Activated CD8-positive, alpha-beta T cell treated with anti-CD3 and anti-CD28 coated beads, Interleukin-2, amount 10 ng/mL, durations not matched to agents 7 days and 5 days (primary cell): ENCODE results near the gene ST8SIA5. TPM values are rescaled to one million over a fixed set of nuclear protein-coding genes. Genes with fewer than 3 reads are reported as not detected.

Experiments used
- ATAC-seq: fragments of 150-1000 bp; cut with Tn5 transposase; one replicate; pipeline ENCODE4 v1.10.0; 2021; ENCODE audit warnings: moderate library complexity
- CTCF ChIA-PET: fragments of 350-600 bp; sonication (Branson Sonifier 250); formaldehyde crosslinking; loops from one replicate; lab custom pipeline; 2021; ENCODE audit warnings: antibody characterized with exemption; lab: Charles Lee
- POLR2A ChIA-PET: fragments of 350-600 bp; sonication (Branson Sonifier 250); formaldehyde crosslinking; loops from one replicate; lab custom pipeline; 2021; ENCODE audit warnings: antibody characterized with exemption; lab: Charles Lee
- DNase-seq: peaks from one replicate; pipeline ENCODE4 v3.0.0-alpha.2; 2020
- H3K27ac Mint-ChIP-seq: one replicate; pipeline ENCODE4 v1.8.0; 2021; ENCODE audit warnings: mild to moderate bottlenecking, mixed read lengths
- H3K27me3 Mint-ChIP-seq: one replicate; pipeline ENCODE4 v1.8.0; 2021; ENCODE audit warnings: low read depth, mixed read lengths
- H3K36me3 Mint-ChIP-seq: one replicate; pipeline ENCODE4 v1.8.0; 2021; ENCODE audit warnings: low read depth, mixed read lengths
- H3K4me1 Mint-ChIP-seq: one replicate; pipeline ENCODE4 v1.8.0; 2021; ENCODE audit warnings: low read depth, mixed read lengths
- H3K4me3 Mint-ChIP-seq: one replicate; pipeline ENCODE4 v1.8.0; 2021; ENCODE audit warnings: mild to moderate bottlenecking, mixed read lengths
- H3K9me3 Mint-ChIP-seq: one replicate; pipeline ENCODE4 v1.8.0; 2022; ENCODE audit warnings: mixed read lengths; ENCODE audit not compliant: insufficient read depth
- total RNA-seq, 2 experiments: library from RNA; stranded (reverse); gene quantifications; one replicate each; pipeline ENCODE4 v1.2.3, GENCODE V29; 2021

ST8SIA5 gene
- total RNA-seq, 2 experiments from 2014 or later: not detected

DNA sequence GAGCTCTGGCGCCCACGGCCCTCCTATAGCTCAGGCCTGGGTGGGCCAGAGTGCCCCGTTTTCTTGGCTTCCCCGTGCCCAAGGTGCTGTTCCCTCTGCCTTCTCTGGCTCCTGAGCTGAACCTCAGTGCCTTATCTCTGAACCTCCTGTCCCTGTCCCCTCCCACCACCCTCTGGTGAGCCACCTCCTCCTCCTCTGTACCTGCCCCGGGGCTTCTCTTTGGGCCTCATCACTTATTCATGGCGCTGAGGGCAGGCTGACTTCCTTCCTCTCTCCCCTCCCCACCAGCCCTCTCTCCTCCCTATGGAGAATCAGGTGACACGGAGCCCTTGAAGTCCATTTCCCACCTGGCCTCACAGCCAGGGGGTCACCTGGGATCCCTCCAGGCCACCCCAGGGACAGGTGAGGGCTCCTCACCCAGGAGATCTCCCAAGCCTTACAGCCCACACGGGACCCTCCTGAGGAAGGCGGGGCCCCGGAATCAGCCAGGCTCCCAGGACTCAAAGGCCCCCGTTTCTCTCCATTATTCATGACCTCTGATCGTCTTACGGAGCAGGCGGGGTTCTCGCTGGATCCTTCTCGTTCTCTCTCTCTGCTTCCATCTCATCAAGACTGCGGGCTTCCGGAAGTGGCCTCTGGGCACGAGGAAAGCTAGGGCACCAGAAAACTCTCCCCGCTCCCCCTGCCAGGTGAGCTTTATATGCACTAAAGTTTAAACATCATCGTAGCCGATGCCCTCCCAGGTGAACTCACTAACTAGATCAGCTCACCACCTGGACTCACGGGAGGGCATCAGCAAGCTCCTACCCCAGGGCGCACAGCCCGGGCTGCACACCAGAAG, 99.5 kb downstream of the ST8SIA5 start, which contains the start of gene LOXHD1:
LOXHD1 (minus strand) TSS at position 106 of the 841 bp plus-strand sequence. CDS start 187 bp downstream, outside the sequence.
- peaks cover 10% of the 10 kb centered on the region for H3K27me3 Mint-ChIP-seq
- ChIA-PET CTCF (interaction anchor here (0.6 to 7.2 kb wide), 77 partner anchors 9 to 660 kb away, joined by 3 to 115 read pairs (median 4); a partner anchor contains a TSS), POLR2A (interaction anchor here (0.6 to 1.2 kb wide), 3 partner anchors 376 to 484 kb away, joined by 3 to 4 read pairs (median 4); no protein-coding TSS in a partner anchor)
- ATAC-seq: no peak
- no peaks in the 10 kb centered on the region for H3K36me3 Mint-ChIP-seq
- H3K4me1 Mint-ChIP-seq: peaks cover 16% of the 10 kb centered on the region
- DNase-seq: no peak
- H3K9me3 Mint-ChIP-seq: no peaks in the 10 kb centered on the region
- H3K27ac Mint-ChIP-seq: no peak within 1 kb of the TSS
- no peak within 1 kb of the TSS for H3K4me3 Mint-ChIP-seq

DNA sequence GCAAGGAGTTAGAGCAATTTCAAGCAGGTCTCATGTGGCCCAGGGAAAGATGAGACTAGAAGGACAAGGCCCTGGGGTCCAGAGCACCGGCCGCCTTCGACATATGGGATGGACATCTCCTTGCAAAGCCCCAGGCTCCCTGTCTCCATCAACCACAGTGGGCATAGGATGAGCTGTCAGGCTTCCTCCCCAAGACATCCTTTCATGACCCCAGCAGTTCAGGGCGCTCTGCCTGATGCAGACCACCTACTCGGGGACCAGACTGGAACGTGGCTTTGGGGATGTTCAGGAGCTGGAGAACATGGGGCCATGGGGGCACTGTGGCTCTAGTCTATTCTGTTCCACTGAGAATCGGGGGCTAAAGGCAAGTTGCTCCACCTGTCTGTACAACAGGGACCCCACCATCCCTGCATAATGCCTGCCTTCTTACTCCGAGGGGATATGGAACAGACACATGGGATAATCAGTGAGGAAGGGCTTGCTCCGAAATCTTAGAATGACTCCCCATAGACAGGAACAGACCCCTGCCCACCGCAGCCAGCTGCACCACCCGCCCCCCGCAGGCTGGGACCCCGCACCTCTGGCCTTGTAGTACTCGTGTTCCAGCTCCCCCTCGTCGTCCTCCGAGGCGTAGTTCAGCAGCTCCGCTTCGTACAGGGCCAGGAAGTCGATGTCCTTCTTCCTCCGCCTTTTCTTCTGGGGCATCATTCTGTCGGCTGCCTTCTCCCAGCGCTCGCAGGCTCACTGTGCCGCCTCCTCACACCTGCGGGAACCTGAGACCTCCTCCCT, 100.3 kb downstream of the ST8SIA5 start:
- no peak for ATAC-seq
- CTCF ChIA-PET: interaction anchor here (2.1 to 7.2 kb wide), 8 partner anchors 11 to 509 kb away, joined by 8 to 115 read pairs (median 25); a partner anchor contains a TSS
- Mint-ChIP-seq H3K27ac (no peak overlapping the region), H3K27me3 (peaks cover 15% of the 10 kb centered on the region), H3K9me3 (no peaks in the 10 kb centered on the region), H3K4me1 (peaks cover 16% of the 10 kb centered on the region), H3K36me3 (no peaks in the 10 kb centered on the region), H3K4me3 (no peak overlapping the region)
- POLR2A ChIA-PET: no interaction called here
- DNase-seq: no peak

DNA sequence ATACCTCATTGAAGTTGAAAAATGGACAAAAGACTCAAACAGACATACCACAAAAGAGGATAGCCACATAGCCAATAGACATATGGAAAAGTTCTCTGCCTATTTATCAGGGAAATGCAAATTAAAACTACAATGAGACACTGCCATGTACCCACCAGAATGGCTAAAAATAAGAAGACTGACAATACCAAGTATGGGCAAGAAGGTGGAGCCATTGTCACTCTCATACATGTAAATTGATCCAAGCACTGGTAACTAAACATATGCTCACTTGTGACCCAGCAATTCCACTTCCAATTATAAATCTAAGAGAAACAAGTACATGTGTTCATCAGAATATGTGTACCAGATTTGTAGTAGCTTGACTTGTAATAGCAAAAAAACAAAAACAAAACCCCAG, 104.5 kb downstream of the ST8SIA5 start:
- Mint-ChIP-seq H3K9me3 (no peaks in the 10 kb centered on the region), H3K4me3 (no peak overlapping the region), H3K4me1 (peaks cover 13% of the 10 kb centered on the region), H3K27ac (no peak overlapping the region), H3K27me3 (peaks cover 17% of the 10 kb centered on the region), H3K36me3 (no peaks in the 10 kb centered on the region)
- ChIA-PET POLR2A (no interaction called here), CTCF (interaction anchor here (0.9 kb wide), 1 partner anchor 29 kb away, joined by 3 read pairs; no protein-coding TSS in a partner anchor)
- ATAC-seq (no peak), DNase-seq (no peak)

DNA sequence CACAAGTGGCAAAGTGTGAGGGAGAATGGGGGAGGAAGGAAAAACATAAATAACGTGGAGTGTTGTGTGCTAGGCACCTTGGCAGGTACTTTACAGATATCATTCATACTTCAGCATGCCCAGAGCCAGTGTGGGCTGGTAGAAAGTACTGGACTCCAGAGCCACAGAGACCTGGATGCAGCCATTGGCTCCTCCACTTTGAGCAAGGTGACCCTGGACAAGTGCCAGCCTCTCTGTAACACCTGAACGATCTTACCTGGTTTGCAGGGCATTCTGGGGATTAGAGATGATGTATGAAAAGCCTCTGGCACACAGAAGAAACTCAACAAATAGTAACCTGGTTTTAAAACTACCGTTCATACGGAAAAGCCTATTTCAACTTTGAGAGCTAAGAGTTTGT, 106.2 kb downstream of the ST8SIA5 start:
- no peak overlapping the region for H3K4me3 Mint-ChIP-seq
- ChIA-PET POLR2A (interaction anchor here (0.5 kb wide), 1 partner anchor 529 kb away, joined by 3 read pairs; no protein-coding TSS in a partner anchor), CTCF (no interaction called here)
- no peaks in the 10 kb centered on the region for H3K9me3 Mint-ChIP-seq
- no peaks in the 10 kb centered on the region for H3K36me3 Mint-ChIP-seq
- no peak overlapping the region for H3K27ac Mint-ChIP-seq
- ATAC-seq: no peak
- H3K4me1 Mint-ChIP-seq: peaks cover 12% of the 10 kb centered on the region
- no peak for DNase-seq
- H3K27me3 Mint-ChIP-seq: peaks cover 22% of the 10 kb centered on the region

DNA sequence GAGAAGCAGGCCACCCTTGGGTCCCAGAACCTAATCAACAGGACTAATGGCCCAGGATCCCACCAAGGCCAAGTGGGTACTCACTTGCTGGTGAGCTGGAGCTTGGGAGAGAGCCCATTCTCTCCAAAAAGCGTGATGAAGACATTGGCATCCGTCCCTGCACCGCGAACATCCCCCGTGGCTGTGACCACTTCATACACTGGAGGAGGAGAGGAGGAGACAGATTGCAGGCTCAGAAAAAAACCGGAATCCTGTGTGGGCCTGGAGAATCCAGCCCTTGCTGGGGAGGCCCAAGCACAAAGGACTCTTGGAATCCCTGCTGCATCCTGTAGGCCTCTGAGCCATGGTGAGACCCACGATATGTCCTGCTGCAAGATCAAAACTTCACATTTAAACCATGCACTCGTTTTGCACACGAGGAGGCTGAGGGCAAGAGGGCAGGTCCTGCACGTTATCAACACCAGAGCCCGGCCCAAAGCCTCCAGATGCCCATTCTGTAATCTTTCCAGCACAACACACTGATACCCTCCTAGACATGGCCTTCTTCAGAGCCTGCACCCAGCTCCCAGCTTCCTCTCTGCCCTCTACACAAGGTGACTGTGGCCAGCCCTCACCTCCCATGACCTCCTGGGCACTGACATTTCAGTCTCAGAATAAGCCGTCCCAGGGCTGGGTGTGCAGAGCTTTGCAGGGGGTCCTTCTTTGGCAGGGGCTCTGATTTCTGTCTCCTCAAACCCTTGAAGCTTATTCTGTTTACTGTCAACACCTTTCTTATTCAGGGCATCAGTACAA, 107.6 kb downstream of the ST8SIA5 start:
- no peaks in the 10 kb centered on the region for H3K4me1 Mint-ChIP-seq
- no peak overlapping the region for H3K27ac Mint-ChIP-seq
- no peak for ATAC-seq
- peaks cover 16% of the 10 kb centered on the region for H3K27me3 Mint-ChIP-seq
- no peak overlapping the region for H3K4me3 Mint-ChIP-seq
- no peak for DNase-seq
- CTCF ChIA-PET: interaction anchor here (2.8 kb wide), 1 partner anchor 9 kb away, joined by 16 read pairs; no protein-coding TSS in a partner anchor
- POLR2A ChIA-PET: no interaction called here
- H3K9me3 Mint-ChIP-seq: no peaks in the 10 kb centered on the region
- H3K36me3 Mint-ChIP-seq: no peaks in the 10 kb centered on the region

DNA sequence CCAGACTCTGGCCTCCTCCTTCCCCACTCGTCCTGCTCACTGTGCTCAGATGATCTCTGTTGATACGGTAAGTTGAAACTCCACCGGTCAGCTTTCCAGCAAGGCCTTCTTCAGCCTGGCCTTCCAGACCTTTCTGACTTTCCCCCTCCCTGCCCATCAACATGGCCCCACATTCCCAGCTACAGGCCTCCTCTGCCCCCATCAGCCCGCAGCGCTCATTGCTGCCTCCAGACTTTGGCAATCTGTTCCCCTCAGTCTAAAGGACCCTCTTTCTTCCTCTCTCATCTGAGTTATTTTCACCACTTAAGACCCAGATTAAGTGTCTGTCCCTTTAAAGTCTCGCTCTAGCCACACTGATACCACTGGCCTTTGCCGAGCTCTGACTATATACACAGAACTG, 110.4 kb downstream of the ST8SIA5 start:
- no peaks in the 10 kb centered on the region for H3K9me3 Mint-ChIP-seq
- H3K27me3 Mint-ChIP-seq: peaks cover 16% of the 10 kb centered on the region
- ATAC-seq (no peak), DNase-seq (no peak)
- no peaks in the 10 kb centered on the region for H3K36me3 Mint-ChIP-seq
- ChIA-PET POLR2A (no interaction called here), CTCF (interaction anchor here (1.1 kb wide), 1 partner anchor 12 kb away, joined by 7 read pairs; no protein-coding TSS in a partner anchor)
- no peak overlapping the region for H3K4me3 Mint-ChIP-seq
- H3K27ac Mint-ChIP-seq: no peak overlapping the region
- H3K4me1 Mint-ChIP-seq: no peaks in the 10 kb centered on the region

DNA sequence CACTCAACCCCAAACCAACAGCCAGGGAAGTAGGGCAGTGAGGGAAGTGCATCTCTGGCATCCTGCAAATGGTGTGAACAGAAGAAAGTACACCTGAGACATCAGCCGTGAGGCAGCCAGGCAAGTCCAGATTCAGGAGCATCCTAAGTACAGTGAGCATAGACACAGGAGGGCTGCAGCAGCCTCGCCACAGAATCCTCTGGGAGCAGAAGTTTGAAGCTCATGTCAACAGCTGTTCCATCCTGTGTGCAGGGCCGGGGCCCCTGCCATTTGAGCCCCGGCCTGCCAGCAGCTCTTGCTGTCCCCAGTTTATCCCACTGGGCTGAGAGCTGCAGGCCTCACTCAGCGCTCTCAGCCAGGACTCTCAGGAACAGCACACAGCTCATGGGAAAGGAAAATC, 114.3 kb downstream of the ST8SIA5 start:
- peaks cover 14% of the 10 kb centered on the region for H3K27me3 Mint-ChIP-seq
- ATAC-seq: no peak
- POLR2A ChIA-PET: no interaction called here
- H3K27ac Mint-ChIP-seq: no peak overlapping the region
- H3K36me3 Mint-ChIP-seq: no peaks in the 10 kb centered on the region
- H3K4me3 Mint-ChIP-seq: no peak overlapping the region
- CTCF ChIA-PET: interaction anchor here (0.8 to 2.2 kb wide), 2 partner anchors 11 to 16 kb away, joined by 3 to 13 read pairs; no protein-coding TSS in a partner anchor
- no peaks in the 10 kb centered on the region for H3K4me1 Mint-ChIP-seq
- DNase-seq: no peak
- no peaks in the 10 kb centered on the region for H3K9me3 Mint-ChIP-seq

DNA sequence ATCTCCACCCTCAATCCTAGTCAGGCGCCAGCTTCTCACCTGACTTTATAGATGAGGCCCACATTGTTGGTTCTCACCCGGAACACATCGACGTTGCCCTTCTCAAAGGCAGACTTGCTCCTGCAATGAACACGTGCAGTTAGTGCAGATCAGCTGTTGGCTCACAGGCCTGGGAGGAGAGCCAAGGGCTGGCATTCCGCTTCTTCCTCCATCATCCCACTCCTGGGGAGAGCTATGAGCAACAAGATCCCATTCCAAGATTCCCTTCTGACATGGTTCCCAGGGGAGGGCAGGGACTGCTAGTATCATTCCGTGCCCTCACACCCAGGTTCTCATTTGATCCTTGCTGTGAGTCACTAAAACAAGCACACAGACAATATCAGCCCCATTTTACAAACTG, 114.9 kb downstream of the ST8SIA5 start:
- Mint-ChIP-seq H3K9me3 (no peaks in the 10 kb centered on the region), H3K27ac (no peak overlapping the region), H3K4me3 (no peak overlapping the region), H3K36me3 (no peaks in the 10 kb centered on the region), H3K4me1 (no peaks in the 10 kb centered on the region), H3K27me3 (peaks cover 14% of the 10 kb centered on the region)
- no peak for DNase-seq
- POLR2A ChIA-PET: no interaction called here
- CTCF ChIA-PET: no interaction called here
- ATAC-seq: no peak

DNA sequence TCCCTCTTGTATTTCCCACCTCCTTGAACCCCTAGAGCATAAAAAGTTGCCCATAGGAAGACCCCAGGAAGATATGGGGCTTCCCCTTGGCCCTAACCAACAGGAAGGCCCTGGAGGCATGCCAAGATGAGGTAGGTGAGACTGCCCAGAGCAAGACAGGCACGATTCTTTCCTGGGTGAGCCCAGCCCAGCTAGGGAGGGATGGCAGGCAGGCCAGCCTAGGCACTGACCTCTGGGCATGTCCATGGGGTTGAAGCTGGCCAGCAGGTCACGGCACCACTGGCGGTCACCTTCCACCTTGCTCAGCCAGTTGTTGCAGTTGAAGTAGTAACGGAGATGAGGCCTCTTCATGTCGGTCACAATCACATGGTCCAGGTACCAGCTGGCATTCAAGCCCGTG, 117.5 kb downstream of the ST8SIA5 start:
- ATAC-seq (no peak), DNase-seq (no peak)
- no peak overlapping the region for H3K4me3 Mint-ChIP-seq
- CTCF ChIA-PET: interaction anchor here (2.2 kb wide), 1 partner anchor 18 kb away, joined by 5 read pairs; no protein-coding TSS in a partner anchor
- no peaks in the 10 kb centered on the region for H3K36me3 Mint-ChIP-seq
- no peaks in the 10 kb centered on the region for H3K9me3 Mint-ChIP-seq
- H3K27ac Mint-ChIP-seq: no peak overlapping the region
- peaks cover 10% of the 10 kb centered on the region for H3K4me1 Mint-ChIP-seq
- H3K27me3 Mint-ChIP-seq: peaks cover 8% of the 10 kb centered on the region
- POLR2A ChIA-PET: no interaction called here

DNA sequence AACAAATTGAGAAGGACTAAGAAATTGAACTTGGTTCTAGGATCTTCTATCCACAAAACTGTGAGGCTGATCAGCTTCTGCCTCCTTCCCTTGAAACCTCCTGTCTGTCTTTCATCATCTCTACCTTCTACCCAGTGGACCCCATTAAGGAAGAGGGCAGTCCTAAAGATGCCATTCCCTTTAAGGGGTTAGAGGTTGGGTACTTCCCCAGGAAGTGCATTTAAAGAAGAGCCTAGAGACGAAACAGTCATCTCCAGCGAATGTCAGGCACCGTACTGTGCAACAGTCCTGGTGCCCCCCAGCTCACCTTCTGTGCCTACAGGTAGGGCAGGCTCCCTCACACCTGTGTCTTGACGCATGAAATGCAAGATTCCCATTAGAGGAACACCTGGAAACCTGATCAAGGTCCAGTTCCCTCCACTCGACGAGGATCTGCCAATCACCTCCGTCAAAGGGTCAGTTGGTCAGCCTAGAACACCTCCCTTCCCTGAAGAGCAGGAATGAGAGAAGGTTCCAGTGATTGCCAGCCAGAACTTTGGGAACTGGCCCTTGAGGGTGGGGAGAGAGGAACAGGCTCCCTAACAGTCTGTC, 120.7 kb downstream of the ST8SIA5 start:
- ChIA-PET POLR2A (no interaction called here), CTCF (no interaction called here)
- ATAC-seq: no peak
- peaks cover 5% of the 10 kb centered on the region for H3K36me3 Mint-ChIP-seq
- no peak for DNase-seq
- no peak overlapping the region for H3K4me3 Mint-ChIP-seq
- peaks cover 14% of the 10 kb centered on the region for H3K4me1 Mint-ChIP-seq
- H3K27me3 Mint-ChIP-seq: peaks cover 2% of the 10 kb centered on the region
- peaks cover 5% of the 10 kb centered on the region for H3K9me3 Mint-ChIP-seq
- peak overlapping the region; percentile 41 for H3K27ac Mint-ChIP-seq
